ENCODE measurements around the gene PIK3R2.
"Not testable (repeated sequence)": the region's sequence is repeated elsewhere in the genome, so short reads cannot be mapped to it uniquely, and the experiment has no call there.

Gene PIK3R2

DNA sequence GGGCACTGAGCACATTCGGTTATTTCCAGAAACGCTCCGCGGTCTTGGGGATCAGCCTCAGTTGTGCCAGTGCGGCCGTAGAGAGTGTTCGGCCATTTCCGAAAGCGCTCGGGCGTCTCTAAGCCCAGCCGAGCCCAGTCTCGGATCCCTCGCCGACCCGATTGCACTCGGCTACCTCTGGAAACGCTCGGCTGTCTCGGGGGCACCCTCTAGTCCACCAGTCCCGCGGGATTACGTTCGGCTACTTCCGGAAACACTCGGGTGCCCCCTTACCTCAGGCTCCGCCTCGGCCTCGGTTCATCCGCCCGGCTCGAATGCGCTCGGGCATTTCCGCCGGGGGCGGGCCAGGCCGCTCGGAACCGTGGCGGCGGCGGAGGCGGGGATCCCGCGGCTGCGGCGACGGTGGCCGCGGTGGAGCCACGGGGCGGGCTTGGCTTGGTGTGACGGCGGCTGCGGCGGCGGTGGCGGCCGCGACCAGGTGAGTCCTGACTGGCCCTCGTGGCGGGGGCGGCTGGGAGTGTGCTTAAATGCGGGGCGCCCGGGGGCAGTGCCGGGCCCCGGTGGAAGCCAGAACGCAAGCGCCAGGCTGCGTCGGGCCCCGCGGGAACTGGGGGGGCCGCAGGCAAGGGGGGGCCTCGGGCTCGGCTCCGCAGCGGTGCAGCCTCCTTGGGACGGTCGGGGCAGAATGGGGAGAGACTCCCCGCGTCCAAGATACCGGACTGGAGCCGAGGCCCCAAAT, at the start of gene PIK3R2:
TSS of gene PIK3R2 (plus strand) at position 347 of the 739 bp plus-strand sequence. CDS start 2,717 bp downstream, outside the sequence.
- DNase-seq: peak; percentile 96

GRCh38 chr19:18104793-18105131, 48.2 kb upstream of the PIK3R2 start:
- no peak for DNase-seq

DNA sequence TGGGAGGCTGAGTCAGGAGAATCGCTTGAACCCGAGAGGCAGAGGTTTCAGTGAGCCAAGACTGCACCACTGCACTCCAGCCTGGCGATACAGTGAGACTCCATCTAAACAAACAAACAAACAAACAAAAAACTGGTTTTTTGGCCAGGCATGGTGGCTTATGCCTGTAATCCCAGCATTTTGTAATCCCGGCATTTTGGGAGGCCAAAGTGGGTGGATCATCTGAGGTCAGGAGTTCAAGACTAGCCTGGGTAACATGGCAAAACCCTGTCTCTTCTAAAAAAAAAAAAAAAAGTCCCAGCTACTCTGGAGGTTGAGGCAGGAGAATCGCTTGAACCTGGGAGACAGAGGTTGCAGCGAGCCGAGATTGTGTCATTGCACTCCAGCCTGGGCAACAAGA, 47.7 kb upstream of the PIK3R2 start:
- not testable (repeated sequence) for DNase-seq

DNA sequence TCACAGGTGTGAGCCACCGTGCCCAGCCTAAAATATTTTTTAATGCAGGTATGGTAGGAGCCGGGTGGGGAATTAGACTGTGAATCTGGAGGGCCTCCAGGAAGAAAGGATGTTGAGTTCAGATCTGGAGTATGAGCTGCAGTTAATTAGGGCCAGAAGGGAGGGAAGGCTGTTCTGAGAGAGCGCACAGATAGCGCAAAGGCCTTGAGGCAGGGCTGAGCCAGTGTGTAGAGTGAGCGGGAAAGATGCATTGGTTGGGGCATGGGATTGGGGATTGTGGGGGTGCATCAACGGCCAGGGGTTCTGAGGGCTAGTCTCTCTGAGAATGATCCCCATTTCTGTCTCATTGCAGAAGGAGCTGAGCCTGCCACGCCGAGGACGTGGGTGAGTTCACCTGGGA, 45.7 kb upstream of the PIK3R2 start:
- DNase-seq: no peak

DNA sequence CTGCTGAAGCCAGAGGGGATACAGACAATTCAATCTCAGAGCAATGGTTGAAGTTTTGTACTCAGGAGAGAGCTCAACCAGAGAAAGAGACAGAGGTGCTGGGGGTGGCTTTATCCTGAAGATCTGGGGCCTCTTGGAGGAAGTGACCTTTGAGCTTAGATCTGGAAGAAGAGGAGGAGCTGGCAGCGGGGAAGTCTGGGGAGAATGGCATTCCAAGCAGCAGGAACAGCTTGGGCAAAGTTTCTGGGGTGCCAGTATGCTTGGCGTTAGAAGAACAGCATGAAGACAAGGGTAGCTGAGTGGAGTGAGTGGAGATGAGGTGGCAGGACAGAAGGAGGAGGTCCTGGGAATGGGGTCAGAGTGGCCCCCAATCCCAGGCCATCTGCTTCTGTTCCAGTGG, 44.1 kb upstream of the PIK3R2 start:
- DNase-seq: no peak

GRCh38 chr19:18109341-18109732, 43.6 kb upstream of the PIK3R2 start:
- no peak for DNase-seq

GRCh38 chr19:18109733-18110608, 43.0 kb upstream of the PIK3R2 start:
- DNase-seq: no peak

DNA sequence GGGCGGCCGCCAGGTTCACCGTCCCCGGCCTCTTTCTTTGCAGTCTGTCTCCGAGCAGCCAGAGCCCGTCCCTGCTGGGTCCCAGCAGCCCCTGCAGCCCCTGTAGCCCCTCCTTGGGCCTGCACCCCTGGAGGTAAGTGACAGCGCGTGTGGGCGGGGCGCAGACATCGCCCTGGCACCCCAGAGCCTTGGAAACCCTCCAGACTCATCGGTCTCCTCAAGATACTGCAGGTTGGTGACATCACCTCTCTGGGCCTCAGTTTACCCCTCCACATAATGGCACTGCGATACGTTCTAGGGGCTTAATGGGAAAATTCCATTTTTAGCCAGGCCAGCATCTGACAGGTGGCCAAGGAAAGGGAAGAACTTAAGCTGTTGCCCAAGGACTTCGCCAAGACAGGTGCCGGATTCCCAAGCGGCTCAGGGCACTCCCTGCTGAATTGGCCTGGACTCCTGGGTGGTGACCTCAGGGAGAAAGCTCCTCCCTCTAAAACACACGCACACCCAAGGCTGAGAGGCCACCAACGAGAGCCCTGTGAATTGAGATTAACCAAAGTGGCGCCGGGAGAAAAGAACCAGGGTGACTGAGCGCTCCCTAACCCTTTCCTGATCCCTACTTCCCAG, 42.2 kb upstream of the PIK3R2 start:
- no peak for DNase-seq

DNA sequence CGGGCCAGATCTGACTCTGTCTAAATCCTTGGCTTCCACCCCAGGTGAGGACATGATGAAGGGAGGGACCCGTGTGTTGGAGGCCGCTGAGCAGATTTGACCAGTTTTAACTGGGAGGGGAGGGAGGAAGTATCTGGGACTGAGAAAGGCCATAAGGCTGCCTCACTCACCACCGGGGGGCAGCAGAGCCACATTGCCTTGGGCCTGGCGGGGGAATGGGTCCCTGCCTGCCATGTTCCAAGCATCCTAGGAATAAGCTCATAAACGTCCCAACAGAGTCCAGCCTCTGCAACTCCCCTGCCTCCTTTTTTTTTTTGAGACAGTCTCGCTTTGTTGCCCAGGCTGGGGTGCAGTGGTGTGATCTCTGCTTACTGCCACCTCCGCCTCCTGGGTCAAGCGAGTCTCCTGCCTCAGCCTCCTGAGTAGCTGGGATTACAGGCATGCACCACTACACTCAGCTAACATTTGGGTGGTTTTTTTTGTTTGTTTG, 39.9 kb upstream of the PIK3R2 start:
- DNase-seq: peak; percentile 51

DNA sequence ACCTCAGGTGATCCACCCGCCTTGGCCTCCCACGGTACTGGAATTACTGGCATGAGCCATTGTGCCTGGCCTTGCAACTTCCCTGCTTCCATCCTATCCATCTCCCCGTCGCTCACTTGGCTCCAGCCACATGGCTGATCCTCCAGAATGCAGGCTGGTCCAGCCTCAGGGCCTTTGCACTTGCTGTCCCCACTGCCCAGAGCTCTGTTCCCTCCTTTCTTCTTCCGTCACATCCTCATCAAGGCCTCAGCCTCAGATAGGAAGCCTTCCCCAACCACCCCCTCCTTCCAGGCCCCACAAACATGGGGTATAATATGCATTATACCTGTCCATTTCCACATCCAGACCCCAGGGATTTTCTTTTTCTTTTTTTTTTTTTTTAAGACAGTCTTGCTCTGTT, 39.1 kb upstream of the PIK3R2 start:
- DNase-seq: no peak

DNA sequence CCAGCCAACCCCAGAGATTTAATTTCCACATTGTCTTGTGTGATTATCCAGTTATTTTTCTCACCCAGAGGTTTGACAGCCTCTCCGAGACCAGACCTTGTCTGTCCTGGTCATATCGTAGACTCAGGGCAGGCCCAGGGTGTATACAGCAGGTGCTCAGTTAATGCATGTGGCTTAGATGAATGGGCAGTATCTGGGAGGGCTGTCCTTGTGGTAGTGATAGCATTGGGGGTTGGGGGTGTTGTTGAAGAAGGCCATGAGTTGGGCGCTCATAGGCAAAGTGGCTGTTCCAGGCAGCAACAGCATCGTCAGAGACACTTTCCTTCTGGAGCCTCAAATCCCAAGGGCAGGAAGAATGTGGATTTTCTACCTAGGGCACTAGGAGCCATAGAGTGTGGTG, 38.5 kb upstream of the PIK3R2 start:
- no peak for DNase-seq

GRCh38 chr19:18117364-18117691, 35.6 kb upstream of the PIK3R2 start:
- DNase-seq: no peak

DNA sequence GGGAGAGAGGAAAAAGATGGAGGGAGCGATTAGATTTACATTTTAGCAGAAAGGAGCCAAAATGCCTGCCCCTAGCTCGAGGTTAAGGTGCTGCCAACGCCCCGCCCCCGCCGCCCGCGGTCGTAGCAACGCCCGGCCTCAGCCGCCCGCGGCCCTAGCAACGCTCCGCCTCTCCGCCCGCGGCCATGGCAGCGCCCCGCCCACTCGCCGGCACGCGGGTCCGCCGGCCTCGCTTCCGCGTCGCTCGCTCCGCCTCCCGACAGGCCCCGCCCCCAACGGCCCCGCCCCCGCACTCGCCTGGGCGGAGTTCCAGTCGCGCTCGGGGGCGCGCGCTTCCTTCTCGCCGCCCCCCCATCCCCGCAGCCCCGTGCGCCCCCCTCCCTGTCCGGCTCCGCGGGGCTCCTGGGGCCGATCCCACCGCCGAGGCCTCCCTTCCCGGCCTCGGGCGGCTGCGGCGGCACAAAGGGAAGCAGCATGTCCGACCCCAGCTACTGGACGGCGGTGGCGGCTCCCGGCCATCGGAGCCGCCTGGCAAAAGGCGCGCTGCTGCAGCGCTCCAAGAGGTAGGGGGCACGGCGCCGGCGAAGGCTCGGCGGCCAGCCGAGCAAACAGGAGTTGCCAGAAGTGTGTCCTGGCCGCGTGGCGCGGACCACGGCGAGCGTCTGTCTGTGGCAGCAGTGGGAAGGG, 35.1 kb upstream of the PIK3R2 start:
- DNase-seq: peak; percentile 59

DNA sequence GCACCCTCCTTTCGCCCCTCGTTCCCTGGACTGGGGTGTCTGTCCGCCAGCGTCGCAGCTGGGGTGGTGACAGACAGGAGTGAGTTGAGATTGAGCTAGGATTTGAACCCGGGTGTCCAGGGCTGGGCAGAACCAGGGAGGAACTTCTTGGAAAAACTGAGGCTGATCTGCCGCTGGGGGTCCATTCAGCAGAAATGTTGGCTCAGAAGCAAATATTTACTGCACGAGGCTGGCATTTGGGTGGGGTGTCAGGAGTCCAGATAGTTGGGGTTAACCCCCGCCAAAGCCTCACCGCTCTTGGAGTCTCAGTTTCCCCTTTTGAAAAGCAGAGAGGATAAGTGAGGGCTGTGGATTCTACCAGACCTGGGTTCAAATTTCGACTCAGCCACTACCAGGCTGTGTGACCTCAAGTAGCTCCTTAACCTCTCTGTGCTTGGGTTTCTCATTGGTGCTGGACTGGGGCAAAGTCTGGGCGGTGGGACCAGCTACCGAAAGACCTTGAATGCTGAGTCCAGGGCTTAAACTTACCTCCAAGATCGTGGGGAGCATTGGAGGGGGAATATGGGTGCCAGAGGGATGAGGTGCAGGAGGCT, 34.4 kb upstream of the PIK3R2 start:
- no peak for DNase-seq

GRCh38 chr19:18119013-18119716, 33.8 kb upstream of the PIK3R2 start:
- DNase-seq: peak; percentile 31

DNA sequence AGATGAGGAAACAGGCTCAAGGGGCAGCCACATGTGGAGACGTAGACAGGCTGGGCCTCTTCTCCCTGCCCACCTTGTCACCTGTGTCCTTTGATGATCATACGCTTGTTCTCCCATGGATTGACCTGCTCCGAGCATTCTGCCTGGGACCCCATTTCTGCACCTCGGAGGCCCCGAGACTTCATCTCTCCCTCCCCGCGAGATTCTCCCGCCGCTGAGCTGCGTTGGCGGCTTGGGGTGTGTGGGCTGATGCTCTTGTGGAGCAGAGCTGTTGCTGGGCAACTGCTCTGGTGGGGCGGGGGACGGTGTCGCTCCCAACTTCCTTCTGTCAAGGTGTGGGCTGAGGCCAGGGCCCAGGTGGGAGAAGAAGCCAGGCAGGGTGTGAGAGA, 33.3 kb upstream of the PIK3R2 start:
- DNase-seq: no peak

DNA sequence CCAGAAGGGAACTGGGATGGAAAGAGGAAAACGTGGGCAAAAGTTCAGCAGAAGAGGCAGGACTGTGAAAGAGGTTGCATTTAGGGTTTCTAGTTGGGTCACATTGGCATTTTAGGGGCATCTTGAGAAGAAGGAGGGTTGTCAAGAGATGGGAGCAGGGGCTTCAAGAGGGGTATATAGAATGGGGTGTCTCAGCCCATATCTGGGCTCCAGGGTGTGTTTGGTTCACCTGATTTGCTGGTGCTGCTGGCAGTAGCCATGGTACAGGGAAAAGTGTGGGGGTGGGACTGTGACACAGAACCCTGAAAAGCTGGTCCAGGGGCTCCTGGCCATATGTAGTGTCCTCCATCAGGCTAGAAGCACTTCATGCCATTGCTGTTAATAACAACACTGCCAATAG, 32.8 kb upstream of the PIK3R2 start:
- no peak for DNase-seq

- DNase-seq: no peak
Measured at GRCh38 chr19:18121166-18121565, 31.8 kb upstream of the PIK3R2 start.

GRCh38 chr19:18122424-18122823, 30.5 kb upstream of the PIK3R2 start:
- DNase-seq: no peak

- DNase-seq: no peak
Measured at GRCh38 chr19:18122860-18123795, 29.8 kb upstream of the PIK3R2 start.

DNA sequence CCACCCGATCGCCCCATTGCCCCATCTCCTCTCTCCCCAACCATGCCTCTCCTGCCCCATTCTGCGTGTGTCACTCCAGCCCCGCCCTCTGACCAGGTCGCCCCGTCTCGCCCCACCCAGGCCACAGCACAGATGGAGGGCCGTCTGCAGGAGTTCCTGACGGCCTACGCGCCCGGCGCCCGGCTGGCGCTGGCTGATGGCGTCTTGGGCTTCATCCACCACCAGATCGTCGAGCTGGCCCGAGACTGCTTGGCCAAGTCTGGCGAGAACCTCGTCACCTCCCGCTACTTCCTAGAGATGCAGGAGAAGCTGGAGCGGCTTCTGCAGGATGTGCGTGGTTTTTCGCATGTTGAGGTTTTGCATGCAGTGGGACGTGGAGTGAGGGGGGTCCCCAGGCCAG, 29.1 kb upstream of the PIK3R2 start:
- DNase-seq: no peak
